Measurements from ENCODE around the gene ZNF574.

Gene ZNF574

GRCh38 chr19:42078058-42078457 is 2.1 kb downstream of the ZNF574 start:
- Histone ChIP-seq H3K27me3 (ENCODE audit: low read depth, low read length) (no peaks in the 10 kb centered on the region), H3K27ac (ENCODE audit: low read length) (no peak overlapping the region), H2AFZ (ENCODE audit: low read depth, low read length) (no peak overlapping the region), H3K9ac (ENCODE audit: low read length) (no peak overlapping the region), H3K79me2 (ENCODE audit: low read length) (peaks cover 66% of the 10 kb centered on the region), H4K20me1 (ENCODE audit: insufficient read depth, low read length) (peaks cover 35% of the 10 kb centered on the region), H3K4me3 (ENCODE audit: low read length) (peak overlapping the region; percentile 92; the same call in 1 of the 2 replicates), H3K4me1 (ENCODE audit: low read length) (peaks cover 18% of the 10 kb centered on the region), H3K36me3 (replicated peaks; ENCODE audit: low read depth, low read length) (peaks cover 34% of the 10 kb centered on the region), H3K9me3 (ENCODE audit: insufficient read depth, low read length) (no peaks in the 10 kb centered on the region), H3K4me2 (ENCODE audit: low read length) (peak overlapping the region; percentile 96; the same call in 1 of the 2 replicates)
- TF ChIP-seq CTCF (IDR thresholded peaks at IDR 0.05; ENCODE audit: low read depth, low read length) = no peak
- TF ChIP-seq EZH2phosphoT487 (IDR thresholded peaks at IDR 0.05; ENCODE audit: low read depth) = no peak

GRCh38 chr19:42078538-42079275 is 2.7 kb downstream of the ZNF574 start:
- Histone ChIP-seq H3K9me3 (ENCODE audit: insufficient read depth, low read length) (no peaks in the 10 kb centered on the region), H3K4me1 (ENCODE audit: low read length) (peaks cover 18% of the 10 kb centered on the region), H2AFZ (ENCODE audit: low read depth, low read length) (no peak overlapping the region), H3K79me2 (ENCODE audit: low read length) (peaks cover 71% of the 10 kb centered on the region), H3K36me3 (replicated peaks; ENCODE audit: low read depth, low read length) (peaks cover 36% of the 10 kb centered on the region), H3K27ac (ENCODE audit: low read length) (no peak overlapping the region), H4K20me1 (ENCODE audit: insufficient read depth, low read length) (peaks cover 35% of the 10 kb centered on the region), H3K4me2 (ENCODE audit: low read length) (no peak overlapping the region), H3K9ac (ENCODE audit: low read length) (no peak overlapping the region), H3K4me3 (ENCODE audit: low read length) (no peak overlapping the region), H3K27me3 (ENCODE audit: low read depth, low read length) (no peaks in the 10 kb centered on the region)
- TF ChIP-seq EZH2phosphoT487 (IDR thresholded peaks at IDR 0.05; ENCODE audit: low read depth) (no peak), CTCF (IDR thresholded peaks at IDR 0.05; ENCODE audit: low read depth, low read length) (no peak)

- Histone ChIP-seq H3K27me3 (ENCODE audit: low read depth, low read length) (no peaks in the 10 kb centered on the region), H3K27ac (ENCODE audit: low read length) (no peak overlapping the region), H2AFZ (ENCODE audit: low read depth, low read length) (no peak overlapping the region), H3K4me2 (ENCODE audit: low read length) (no peak overlapping the region), H3K79me2 (ENCODE audit: low read length) (peaks cover 74% of the 10 kb centered on the region), H3K9me3 (ENCODE audit: insufficient read depth, low read length) (no peaks in the 10 kb centered on the region), H4K20me1 (ENCODE audit: insufficient read depth, low read length) (peaks cover 35% of the 10 kb centered on the region), H3K36me3 (replicated peaks; ENCODE audit: low read depth, low read length) (peaks cover 40% of the 10 kb centered on the region), H3K4me3 (ENCODE audit: low read length) (no peak overlapping the region), H3K4me1 (ENCODE audit: low read length) (peaks cover 18% of the 10 kb centered on the region), H3K9ac (ENCODE audit: low read length) (no peak overlapping the region)
- TF ChIP-seq CTCF (IDR thresholded peaks at IDR 0.05; ENCODE audit: low read depth, low read length) (no peak), EZH2phosphoT487 (IDR thresholded peaks at IDR 0.05; ENCODE audit: low read depth) (no peak)
Observed at GRCh38 chr19:42079276-42079669, 3.3 kb downstream of the ZNF574 start.

GRCh38 chr19:42079886-42080763 is 4.2 kb downstream of the ZNF574 start:
- Histone ChIP-seq H3K4me2 (ENCODE audit: low read length) (no peak overlapping the region), H2AFZ (ENCODE audit: low read depth, low read length) (no peak overlapping the region), H3K36me3 (replicated peaks; ENCODE audit: low read depth, low read length) (peaks cover 40% of the 10 kb centered on the region), H3K27me3 (ENCODE audit: low read depth, low read length) (no peaks in the 10 kb centered on the region), H4K20me1 (ENCODE audit: insufficient read depth, low read length) (peaks cover 35% of the 10 kb centered on the region), H3K9ac (ENCODE audit: low read length) (no peak overlapping the region), H3K9me3 (ENCODE audit: insufficient read depth, low read length) (no peaks in the 10 kb centered on the region), H3K4me3 (ENCODE audit: low read length) (no peak overlapping the region), H3K27ac (ENCODE audit: low read length) (no peak overlapping the region), H3K4me1 (ENCODE audit: low read length) (peaks cover 11% of the 10 kb centered on the region), H3K79me2 (ENCODE audit: low read length) (peaks cover 67% of the 10 kb centered on the region)
- TF ChIP-seq CTCF (IDR thresholded peaks at IDR 0.05; ENCODE audit: low read depth, low read length) (no peak), EZH2phosphoT487 (IDR thresholded peaks at IDR 0.05; ENCODE audit: low read depth) (no peak)
